Smooth muscle cell (in vitro differentiated cells): ENCODE data around the gene CDC42BPB. TPM values are rescaled to one million over a fixed set of nuclear protein-coding genes. Genes with fewer than 3 reads are reported as not detected.

Experiments
- DNase-seq: peaks from one replicate; lab custom pipeline; 2025; ENCODE audit not compliant: unreplicated experiment; lab: John Stamatoyannopoulos, UW
- H2AFZ ChIP-seq: fragments of 200-600 bp; sonication (generic); 2 replicates; pipeline ENCODE4 v1.6.0; 2016; ENCODE audit warnings: antibody characterized with exemption, low read depth, mild to moderate bottlenecking
- H3F3A ChIP-seq: fragments of 200-600 bp; sonication (generic); 2 replicates; pipeline ENCODE4 v1.6.0; 2017; ENCODE audit warnings: antibody characterized with exemption, low read depth
- H3K27ac ChIP-seq: fragments of 200-600 bp; sonication (generic); 2 replicates; pipeline ENCODE4 v1.5.1; 2016; ENCODE audit warnings: low read depth, mild to moderate bottlenecking
- H3K27me3 ChIP-seq: fragments of 200-600 bp; sonication (generic); 2 replicates; pipeline ENCODE4 v1.6.1; 2016; ENCODE audit warnings: low read depth, mild to moderate bottlenecking
- H3K36me3 ChIP-seq: fragments of 200-600 bp; sonication (generic); 2 replicates; pipeline ENCODE4 v1.5.1; 2016; ENCODE audit warnings: low read depth
- H3K4me1 ChIP-seq: fragments of 200-600 bp; sonication (generic); 2 replicates; pipeline ENCODE4 v1.5.1; 2016; ENCODE audit warnings: low read depth
- H3K4me2 ChIP-seq: fragments of 200-600 bp; sonication (generic); 2 replicates; pipeline ENCODE4 v1.6.0; 2016; ENCODE audit warnings: mild to moderate bottlenecking
- H3K4me3 ChIP-seq: fragments of 200-600 bp; sonication (generic); 2 replicates; pipeline ENCODE4 v1.5.1; 2016; ENCODE audit warnings: mild to moderate bottlenecking
- H3K79me2 ChIP-seq: fragments of 200-600 bp; sonication (generic); 2 replicates; pipeline ENCODE4 v1.6.0; 2016; ENCODE audit warnings: low read depth, mild to moderate bottlenecking
- H3K9ac ChIP-seq: fragments of 200-600 bp; sonication (generic); 2 replicates; pipeline ENCODE4 v1.6.0; 2016; ENCODE audit warnings: low read depth
- H3K9me3 ChIP-seq: fragments of 200-600 bp; sonication (generic); replicated peaks from 2 replicates; pipeline ENCODE4 v1.5.1; 2016; ENCODE audit warnings: low read depth
- H4K20me1 ChIP-seq: fragments of 200-600 bp; sonication (generic); 2 replicates; pipeline ENCODE4 v1.6.0; 2016; ENCODE audit warnings: low read depth
- WGBS: methylation state at CpG from one replicate; pipeline ENCODE4 v1.1.7; 2016; ENCODE audit warnings: low lambda C conversion rate; 5-methylcytosine and 5-hydroxymethylcytosine counted together
- polyA plus RNA-seq: library from polyadenylated mRNA; unstranded; fragments of >200 nt; fragmentation: Nextera tagmentation; extraction: Ambion mirVana; gene quantifications from 2 replicates; pipeline ENCODE4 v1.2.1, GENCODE V29; 2016
- total RNA-seq: library from RNA; depleted of rRNA; stranded (reverse); fragments of >200 nt; gene quantifications from 2 replicates; pipeline ENCODE4 v1.2.3, GENCODE V29; 2014
- TF ChIP-seq, protein P1 (sequence below): fragments of 200-600 bp; sonication (generic); IDR thresholded peaks from 2 replicates; pipeline ENCODE4 v1.5.1; 2017; ENCODE audit warnings: borderline replicate concordance, mild to moderate bottlenecking, antibody characterized with exemption; ENCODE audit not compliant: insufficient read depth, poor library complexity, severe bottlenecking

CDC42BPB gene
- total and polyA plus RNA-seq, 2 experiments from 2014 or later = 11.3 to 71.2 TPM

DNA sequence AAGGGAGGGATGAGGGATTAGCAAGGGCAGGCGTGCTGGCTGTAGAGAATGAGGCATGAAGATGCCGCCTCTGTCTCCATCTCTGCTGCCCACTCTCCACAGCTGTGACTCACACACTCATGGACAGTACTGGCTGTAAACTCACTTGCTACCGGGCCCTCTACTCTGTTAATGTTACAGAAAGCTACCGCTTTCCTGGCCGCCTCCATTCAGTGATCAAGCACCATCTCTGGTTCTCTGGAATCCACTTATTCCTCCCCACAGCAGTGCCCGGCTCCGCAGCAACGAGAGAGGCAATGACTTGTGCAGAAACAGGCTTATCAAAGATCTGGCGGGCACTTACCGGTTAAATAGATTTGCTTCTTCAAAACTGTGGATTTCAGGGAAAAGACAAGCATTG, 100.1 kb downstream of the CDC42BPB start:
- no peak overlapping the region for H2AFZ ChIP-seq
- H3K9me3 ChIP-seq = no peaks in the 10 kb centered on the region
- no peak overlapping the region for H3K9ac ChIP-seq
- WGBS = 64% methylated on average over 10 of the region's 10 CpGs
- H3K27me3 ChIP-seq = no peaks in the 10 kb centered on the region
- H3F3A ChIP-seq = no peaks in the 10 kb centered on the region
- no peak overlapping the region for H3K4me3 ChIP-seq
- H3K4me1 ChIP-seq = no peaks in the 10 kb centered on the region
- H3K79me2 ChIP-seq = no peaks in the 10 kb centered on the region
- H3K27ac ChIP-seq = peak overlapping the region; percentile 6
- peaks cover 28% of the 10 kb centered on the region for H4K20me1 ChIP-seq
- TF ChIP-seq, protein P1, sequence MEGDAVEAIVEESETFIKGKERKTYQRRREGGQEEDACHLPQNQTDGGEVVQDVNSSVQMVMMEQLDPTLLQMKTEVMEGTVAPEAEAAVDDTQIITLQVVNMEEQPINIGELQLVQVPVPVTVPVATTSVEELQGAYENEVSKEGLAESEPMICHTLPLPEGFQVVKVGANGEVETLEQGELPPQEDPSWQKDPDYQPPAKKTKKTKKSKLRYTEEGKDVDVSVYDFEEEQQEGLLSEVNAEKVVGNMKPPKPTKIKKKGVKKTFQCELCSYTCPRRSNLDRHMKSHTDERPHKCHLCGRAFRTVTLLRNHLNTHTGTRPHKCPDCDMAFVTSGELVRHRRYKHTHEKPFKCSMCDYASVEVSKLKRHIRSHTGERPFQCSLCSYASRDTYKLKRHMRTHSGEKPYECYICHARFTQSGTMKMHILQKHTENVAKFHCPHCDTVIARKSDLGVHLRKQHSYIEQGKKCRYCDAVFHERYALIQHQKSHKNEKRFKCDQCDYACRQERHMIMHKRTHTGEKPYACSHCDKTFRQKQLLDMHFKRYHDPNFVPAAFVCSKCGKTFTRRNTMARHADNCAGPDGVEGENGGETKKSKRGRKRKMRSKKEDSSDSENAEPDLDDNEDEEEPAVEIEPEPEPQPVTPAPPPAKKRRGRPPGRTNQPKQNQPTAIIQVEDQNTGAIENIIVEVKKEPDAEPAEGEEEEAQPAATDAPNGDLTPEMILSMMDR = no peak
- H3K36me3 ChIP-seq = peaks cover 19% of the 10 kb centered on the region
- no peak for DNase-seq
- no peak overlapping the region for H3K4me2 ChIP-seq

- Histone ChIP-seq H3K79me2 (no peaks in the 10 kb centered on the region), H3K36me3 (peaks cover 10% of the 10 kb centered on the region), H2AFZ (no peak overlapping the region), H4K20me1 (peaks cover 28% of the 10 kb centered on the region), H3K9ac (no peak overlapping the region), H3F3A (no peaks in the 10 kb centered on the region), H3K27me3 (no peaks in the 10 kb centered on the region), H3K4me3 (no peak overlapping the region), H3K4me1 (no peaks in the 10 kb centered on the region), H3K27ac (no peak overlapping the region), H3K9me3 (no peaks in the 10 kb centered on the region), H3K4me2 (no peak overlapping the region)
- DNase-seq = no peak
- WGBS = 89% methylated on average over 8 of the region's 8 CpGs
- TF ChIP-seq, protein P1 = no peak
Observed at GRCh38 chr14:102955636-102956408, 101.5 kb downstream of the CDC42BPB start.

- TF ChIP-seq, protein P1 = no peak
- H3K36me3 ChIP-seq = peaks cover 10% of the 10 kb centered on the region
- H3K4me1 ChIP-seq = no peaks in the 10 kb centered on the region
- no peaks in the 10 kb centered on the region for H3K79me2 ChIP-seq
- no peaks in the 10 kb centered on the region for H3K9me3 ChIP-seq
- 97% methylated on average over 18 of the region's 18 CpGs for WGBS
- H3K27me3 ChIP-seq = no peaks in the 10 kb centered on the region
- no peak overlapping the region for H2AFZ ChIP-seq
- no peak overlapping the region for H3K4me3 ChIP-seq
- H3F3A ChIP-seq = no peaks in the 10 kb centered on the region
- H3K9ac ChIP-seq = no peak overlapping the region
- peaks cover 28% of the 10 kb centered on the region for H4K20me1 ChIP-seq
- DNase-seq = no peak
- H3K4me2 ChIP-seq = no peak overlapping the region
- H3K27ac ChIP-seq = no peak overlapping the region
Observed at GRCh38 chr14:102954081-102954789, 103.1 kb downstream of the CDC42BPB start.
